HAP-1 (cell line): ENCODE results near the gene DYRK1A.

ENCODE experiments used
- DNase-seq, 2 experiments: peaks; one replicate each; pipeline ENCODE4 v3.0.0-alpha.2; 2016 to 2020; ENCODE audit warnings: low spot score in 2 of 2
- H3K27me3 ChIP-seq: fragments of 250-450 bp; sonication (Bioruptor Pico); 2 replicates; pipeline ENCODE4 v1.5.1; 2020; ENCODE audit warnings: low read depth, mild to moderate bottlenecking, moderate library complexity
- H3K36me3 ChIP-seq: fragments of 250-450 bp; sonication (Bioruptor Pico); replicated peaks from 2 replicates; pipeline ENCODE4 v1.5.1; 2020; ENCODE audit warnings: mild to moderate bottlenecking
- H3K4me1 ChIP-seq: fragments of 250-450 bp; sonication (Bioruptor Pico); 2 replicates; pipeline ENCODE4 v1.5.1; 2020; ENCODE audit warnings: mild to moderate bottlenecking
- H3K4me3 ChIP-seq: fragments of 250-450 bp; sonication (Bioruptor Pico); 2 replicates; pipeline ENCODE4 v1.5.1; 2020; ENCODE audit warnings: mild to moderate bottlenecking, moderate library complexity
- H3K9me3 ChIP-seq: fragments of 250-450 bp; sonication (Bioruptor Pico); 2 replicates; pipeline ENCODE4 v1.5.1; 2020; ENCODE audit warnings: mild to moderate bottlenecking, moderate library complexity
- in situ Hi-C: fragments of 300-500 bp; cut with MboI; formaldehyde crosslinking; loops from 3 replicates; pipeline ENCODE4 v1.14.3; 2020; ENCODE audit warnings: low sequenced_read_pairs, inconsistent platforms, mixed read lengths

Gene DYRK1A

GRCh38 chr21:37383784-37384311, 17.3 kb downstream of the DYRK1A start:
- Histone ChIP-seq H3K9me3 (no peaks in the 10 kb centered on the region), H3K4me1 (peaks cover 9% of the 10 kb centered on the region), H3K36me3 (no peaks in the 10 kb centered on the region), H3K27me3 (no peaks in the 10 kb centered on the region), H3K4me3 (no peak overlapping the region)
- no peak for DNase-seq
- in situ Hi-C loops, result no loop called here

- H3K36me3 ChIP-seq, result no peaks in the 10 kb centered on the region
- peaks cover 9% of the 10 kb centered on the region for H3K4me1 ChIP-seq
- H3K4me3 ChIP-seq, result no peak overlapping the region
- H3K27me3 ChIP-seq, result no peaks in the 10 kb centered on the region
- H3K9me3 ChIP-seq, result no peaks in the 10 kb centered on the region
- in situ Hi-C loops, result no loop called here
- DNase-seq, result no peak
Measured at GRCh38 chr21:37384416-37384815, 17.8 kb downstream of the DYRK1A start.

GRCh38 chr21:37385179-37385765, 18.7 kb downstream of the DYRK1A start:
- DNase-seq, result no peak
- Histone ChIP-seq H3K9me3 (no peaks in the 10 kb centered on the region), H3K27me3 (no peaks in the 10 kb centered on the region), H3K4me1 (peaks cover 9% of the 10 kb centered on the region), H3K36me3 (no peaks in the 10 kb centered on the region), H3K4me3 (no peak overlapping the region)
- in situ Hi-C loops, result no loop called here

- no peaks in the 10 kb centered on the region for H3K27me3 ChIP-seq
- H3K9me3 ChIP-seq, result no peaks in the 10 kb centered on the region
- no peak for DNase-seq
- in situ Hi-C loops, result no loop called here
- H3K4me1 ChIP-seq, result peaks cover 9% of the 10 kb centered on the region
- H3K36me3 ChIP-seq, result no peaks in the 10 kb centered on the region
- H3K4me3 ChIP-seq, result no peak overlapping the region
Measured at GRCh38 chr21:37386151-37386550, 19.6 kb downstream of the DYRK1A start.

- Histone ChIP-seq H3K4me1 (peaks cover 3% of the 10 kb centered on the region; the same call in 1 of the 2 replicates), H3K36me3 (peaks cover 4% of the 10 kb centered on the region; the same call in 1 of the 2 replicates), H3K4me3 (no peak overlapping the region), H3K9me3 (no peaks in the 10 kb centered on the region), H3K27me3 (no peaks in the 10 kb centered on the region)
- in situ Hi-C loops, result no loop called here
- DNase-seq, result no peak
Measured at GRCh38 chr21:37389456-37389855, 22.9 kb downstream of the DYRK1A start.

GRCh38 chr21:37391666-37392065, 25.1 kb downstream of the DYRK1A start:
- Histone ChIP-seq H3K4me3 (no peak overlapping the region), H3K4me1 (peaks cover 6% of the 10 kb centered on the region), H3K9me3 (no peaks in the 10 kb centered on the region), H3K36me3 (peaks cover 4% of the 10 kb centered on the region; the same call in 1 of the 2 replicates), H3K27me3 (no peaks in the 10 kb centered on the region)
- in situ Hi-C loops, result no loop called here
- no peak for DNase-seq

DNA sequence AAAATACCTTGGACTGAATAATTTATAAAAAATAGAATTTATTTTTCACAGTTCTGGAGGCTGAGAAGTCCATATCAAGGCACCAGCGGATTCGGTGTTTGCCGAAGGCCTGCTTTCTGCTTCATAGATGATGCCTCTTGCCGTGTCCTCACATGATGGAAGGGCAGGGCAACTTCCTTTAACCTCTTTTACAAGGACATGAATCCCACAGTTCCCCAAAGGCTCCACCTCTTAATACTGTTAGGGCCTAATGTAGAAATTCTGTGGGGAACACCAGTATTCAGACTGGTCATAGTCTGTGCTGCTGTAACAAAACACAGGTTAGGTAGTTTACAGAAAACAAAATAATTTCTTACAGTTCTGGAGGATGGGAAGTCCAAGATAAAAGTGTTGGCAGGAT, 25.9 kb downstream of the DYRK1A start:
- Histone ChIP-seq H3K27me3 (no peaks in the 10 kb centered on the region), H3K9me3 (no peaks in the 10 kb centered on the region), H3K4me3 (no peak overlapping the region), H3K4me1 (peaks cover 6% of the 10 kb centered on the region), H3K36me3 (peaks cover 4% of the 10 kb centered on the region; the same call in 1 of the 2 replicates)
- in situ Hi-C loops, result no loop called here
- no peak for DNase-seq

GRCh38 chr21:37393030-37393429, 26.5 kb downstream of the DYRK1A start:
- Histone ChIP-seq H3K9me3 (no peaks in the 10 kb centered on the region), H3K4me3 (no peak overlapping the region), H3K4me1 (peaks cover 6% of the 10 kb centered on the region), H3K36me3 (peaks cover 4% of the 10 kb centered on the region; the same call in 1 of the 2 replicates), H3K27me3 (no peaks in the 10 kb centered on the region)
- DNase-seq, result no peak
- in situ Hi-C loops, result no loop called here

GRCh38 chr21:37393786-37394185, 27.2 kb downstream of the DYRK1A start:
- H3K27me3 ChIP-seq, result no peaks in the 10 kb centered on the region
- H3K4me3 ChIP-seq, result no peak overlapping the region
- in situ Hi-C loops, result no loop called here
- no peaks in the 10 kb centered on the region for H3K9me3 ChIP-seq
- peaks cover 6% of the 10 kb centered on the region for H3K4me1 ChIP-seq
- DNase-seq, result no peak
- H3K36me3 ChIP-seq, result peaks cover 4% of the 10 kb centered on the region; the same call in 1 of the 2 replicates

GRCh38 chr21:37395961-37396360, 29.4 kb downstream of the DYRK1A start:
- H3K27me3 ChIP-seq, result no peaks in the 10 kb centered on the region
- peaks cover 4% of the 10 kb centered on the region; the same call in 1 of the 2 replicates for H3K36me3 ChIP-seq
- no peaks in the 10 kb centered on the region; the same call in 1 of the 2 replicates for H3K9me3 ChIP-seq
- H3K4me1 ChIP-seq, result peaks cover 6% of the 10 kb centered on the region
- DNase-seq, result no peak
- H3K4me3 ChIP-seq, result no peak overlapping the region
- in situ Hi-C loops, result no loop called here

DNA sequence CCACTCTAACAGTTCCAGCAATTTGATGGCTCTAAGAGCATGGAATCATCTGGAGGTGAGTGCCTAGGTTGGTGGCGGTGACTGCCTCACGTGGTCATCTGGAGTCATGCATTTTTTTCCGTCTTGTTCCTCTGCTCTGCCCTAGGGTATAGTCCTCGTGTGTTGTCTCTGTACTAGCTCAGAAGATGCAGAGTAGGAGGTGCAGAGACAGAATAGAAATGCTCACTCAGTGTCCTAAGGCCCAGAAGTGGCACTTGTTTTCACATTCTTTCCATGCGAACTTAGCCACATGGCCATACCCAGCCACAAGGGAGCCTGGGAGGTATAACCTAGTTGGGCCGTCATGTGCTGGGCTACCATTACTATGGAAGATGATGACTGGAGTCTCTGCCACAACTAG, 30.3 kb downstream of the DYRK1A start:
- Histone ChIP-seq H3K36me3 (peaks cover 4% of the 10 kb centered on the region; the same call in 1 of the 2 replicates), H3K9me3 (no peaks in the 10 kb centered on the region; the same call in 1 of the 2 replicates), H3K4me3 (no peak overlapping the region), H3K4me1 (peaks cover 6% of the 10 kb centered on the region), H3K27me3 (no peaks in the 10 kb centered on the region)
- no peak for DNase-seq
- in situ Hi-C loops, result no loop called here

DNA sequence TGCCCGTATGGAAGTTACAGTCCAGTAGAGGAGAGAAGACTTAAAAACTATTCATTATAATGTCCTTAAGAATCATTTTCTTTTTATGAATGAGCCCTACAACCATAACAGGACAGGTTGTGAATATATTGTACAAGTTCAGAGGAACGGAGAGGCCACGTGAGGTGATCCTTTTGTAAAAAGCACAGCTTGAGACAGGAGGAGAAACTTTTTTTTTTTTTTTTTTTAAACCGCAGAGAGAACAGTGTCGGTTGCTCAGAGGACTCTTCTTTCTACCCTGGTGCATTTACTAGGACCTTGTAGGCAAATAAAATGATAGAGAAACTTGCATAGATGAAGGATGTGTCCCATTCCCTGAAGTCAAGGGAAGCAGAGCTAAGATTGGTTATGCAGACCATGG, 32.1 kb downstream of the DYRK1A start:
- Histone ChIP-seq H3K4me3 (no peak overlapping the region), H3K36me3 (no peaks in the 10 kb centered on the region), H3K9me3 (peaks cover 5% of the 10 kb centered on the region), H3K27me3 (no peaks in the 10 kb centered on the region), H3K4me1 (peaks cover 6% of the 10 kb centered on the region)
- in situ Hi-C loops, result no loop called here
- DNase-seq, result no peak

DNA sequence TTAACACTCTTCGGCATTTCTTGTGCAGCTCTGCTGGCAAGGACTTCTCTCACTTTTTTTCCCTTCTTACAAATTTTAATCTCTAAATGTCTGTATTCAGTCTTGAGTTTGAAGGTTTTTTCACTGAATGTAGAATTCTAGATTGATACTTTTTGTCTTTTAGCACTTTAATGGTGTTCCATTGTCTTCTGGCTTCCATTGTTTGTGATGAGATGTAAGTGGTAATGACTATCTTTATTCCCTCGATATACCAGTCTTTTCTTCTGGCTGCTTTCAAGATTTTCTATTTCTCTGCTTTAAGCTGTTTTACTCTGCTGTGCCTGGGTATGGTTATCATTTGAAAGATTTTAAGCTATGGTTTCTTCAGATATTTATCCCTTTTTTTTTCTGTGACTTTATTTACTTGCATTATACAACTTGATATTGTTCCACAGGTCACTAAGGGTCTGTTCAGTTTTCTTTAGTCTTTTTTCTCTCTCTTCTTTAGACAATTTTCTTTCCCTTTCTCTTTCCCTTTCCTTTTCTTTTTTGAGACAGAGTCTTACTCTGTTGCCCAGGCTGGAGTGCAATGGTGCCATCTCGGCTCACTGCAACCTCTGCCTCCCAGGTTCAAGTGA, 35.8 kb downstream of the DYRK1A start:
- Histone ChIP-seq H3K9me3 (peaks cover 5% of the 10 kb centered on the region), H3K4me1 (peaks cover 8% of the 10 kb centered on the region), H3K36me3 (no peaks in the 10 kb centered on the region), H3K27me3 (no peaks in the 10 kb centered on the region), H3K4me3 (no peak overlapping the region)
- no peak for DNase-seq
- in situ Hi-C loops, result no loop called here

- in situ Hi-C loops, result no loop called here
- no peak for DNase-seq
- no peaks in the 10 kb centered on the region for H3K36me3 ChIP-seq
- no peak overlapping the region for H3K4me3 ChIP-seq
- peaks cover 5% of the 10 kb centered on the region for H3K9me3 ChIP-seq
- peaks cover 15% of the 10 kb centered on the region for H3K4me1 ChIP-seq
- no peaks in the 10 kb centered on the region for H3K27me3 ChIP-seq
Measured at GRCh38 chr21:37405629-37406028, 39.1 kb downstream of the DYRK1A start.
